NCI-H128 (cell line): ENCODE data around the gene LRCOL1.

ENCODE experiments used
- DNase-seq: peaks from one replicate; lab custom pipeline; 2025; ENCODE audit not compliant: unreplicated experiment; lab: John Stamatoyannopoulos, UW

The LRCOL1 gene

GRCh38 chr12:132610051-132610759, at the start of gene LRCOL1:
Gene LRCOL1 (minus strand): TSS chr12:132610582. CDS start chr12:132606251, 4,331 bp downstream.
- no peak for DNase-seq

GRCh38 chr12:132660052-132660451, 49.7 kb upstream of the LRCOL1 start:
- no peak for DNase-seq

- no peak for DNase-seq
Observed at GRCh38 chr12:132659146-132659545, 48.8 kb upstream of the LRCOL1 start.

GRCh38 chr12:132658149-132658894, 47.9 kb upstream of the LRCOL1 start:
- DNase-seq = no peak

GRCh38 chr12:132657004-132657727, 46.8 kb upstream of the LRCOL1 start:
- no peak for DNase-seq

GRCh38 chr12:132653567-132654290, 43.3 kb upstream of the LRCOL1 start:
- DNase-seq = no peak

- DNase-seq = no peak
Observed at GRCh38 chr12:132651444-132652100, 41.2 kb upstream of the LRCOL1 start.

- DNase-seq = no peak
Observed at GRCh38 chr12:132649226-132649945, 39.0 kb upstream of the LRCOL1 start.

- DNase-seq = no peak
Observed at GRCh38 chr12:132648616-132649225, 38.3 kb upstream of the LRCOL1 start.

- DNase-seq = no peak
Observed at GRCh38 chr12:132647858-132648257, 37.5 kb upstream of the LRCOL1 start.

- DNase-seq = no peak
Observed at GRCh38 chr12:132646850-132647249, 36.5 kb upstream of the LRCOL1 start.

GRCh38 chr12:132642846-132643835, 32.8 kb upstream of the LRCOL1 start:
- DNase-seq = no peak

- DNase-seq = no peak
Observed at GRCh38 chr12:132641811-132642650, 31.6 kb upstream of the LRCOL1 start.

GRCh38 chr12:132640936-132641335, 30.6 kb upstream of the LRCOL1 start:
- DNase-seq = no peak

- DNase-seq = no peak
Observed at GRCh38 chr12:132639956-132640520, 29.7 kb upstream of the LRCOL1 start.

- DNase-seq = no peak
Observed at GRCh38 chr12:132638541-132639408, 28.4 kb upstream of the LRCOL1 start.
